NOMO-1 treated with DMSO at 0.1 percent for 48 hours (cell line): ENCODE results near the gene ZDHHC8.
A peak's percentile ranks its signal among the peaks of the same experiment; 100 is the strongest.

ENCODE experiments used
- DNase-seq: peaks from one replicate; lab custom pipeline; 2025; ENCODE audit not compliant: unreplicated experiment; lab: John Stamatoyannopoulos, UW

ZDHHC8 gene

GRCh38 chr22:20113551-20114310 lies 17.9 kb upstream of the ZDHHC8 start:
- DNase-seq = no peak

DNA sequence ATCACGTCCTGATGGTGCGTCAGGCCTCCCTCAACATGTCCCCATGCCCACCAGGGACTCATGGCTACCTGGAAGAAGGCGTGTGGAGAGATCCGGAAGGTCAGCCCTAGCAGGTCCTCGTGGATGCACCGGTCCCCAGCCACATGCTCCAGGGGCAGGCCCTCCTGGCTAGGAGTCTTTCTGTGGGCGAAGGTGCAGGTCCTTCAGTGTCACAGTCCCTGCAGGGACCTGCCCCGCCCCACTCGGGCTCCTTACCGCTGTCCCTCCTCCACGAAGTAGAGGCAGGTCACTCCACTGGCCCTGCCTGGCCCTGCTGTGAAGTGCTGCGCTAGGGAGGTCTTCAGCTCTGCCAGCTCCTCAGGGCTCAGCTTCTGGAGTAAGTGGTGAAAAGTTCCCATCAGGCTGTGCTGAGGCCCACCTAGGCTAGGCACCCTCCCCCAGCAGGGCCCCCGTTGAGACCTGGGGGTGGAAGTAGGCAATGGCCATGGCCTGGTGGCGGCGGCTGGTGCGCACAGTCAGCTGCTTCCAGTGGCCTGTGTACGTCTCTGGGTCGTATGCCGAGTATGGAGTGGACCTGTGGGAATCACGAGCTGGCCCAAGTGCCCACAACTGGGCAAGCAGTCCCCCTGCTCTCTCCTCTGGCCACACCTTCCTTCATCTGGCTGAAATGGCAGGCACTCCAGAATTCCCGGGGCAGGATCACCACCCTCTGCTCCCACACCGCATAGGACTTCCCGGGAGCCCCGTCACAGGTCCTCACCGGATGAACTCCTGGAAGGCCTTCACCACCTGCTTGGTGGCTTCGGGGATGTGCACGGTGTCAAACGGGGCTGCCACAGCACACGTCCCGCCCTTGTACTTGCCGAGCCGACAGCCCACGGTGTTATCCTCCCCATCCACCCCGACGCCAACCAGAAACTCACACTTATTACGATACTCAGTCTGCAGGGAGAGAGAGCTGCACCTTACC lies 16.8 kb upstream of the ZDHHC8 start:
- no peak for DNase-seq

GRCh38 chr22:20115691-20116375 lies 15.8 kb upstream of the ZDHHC8 start, which contains the start of gene RANBP1:
RANBP1 (plus strand) TSS chr22:20116104; CDS start chr22:20116185, 81 bp downstream.
- DNase-seq = no peak

DNA sequence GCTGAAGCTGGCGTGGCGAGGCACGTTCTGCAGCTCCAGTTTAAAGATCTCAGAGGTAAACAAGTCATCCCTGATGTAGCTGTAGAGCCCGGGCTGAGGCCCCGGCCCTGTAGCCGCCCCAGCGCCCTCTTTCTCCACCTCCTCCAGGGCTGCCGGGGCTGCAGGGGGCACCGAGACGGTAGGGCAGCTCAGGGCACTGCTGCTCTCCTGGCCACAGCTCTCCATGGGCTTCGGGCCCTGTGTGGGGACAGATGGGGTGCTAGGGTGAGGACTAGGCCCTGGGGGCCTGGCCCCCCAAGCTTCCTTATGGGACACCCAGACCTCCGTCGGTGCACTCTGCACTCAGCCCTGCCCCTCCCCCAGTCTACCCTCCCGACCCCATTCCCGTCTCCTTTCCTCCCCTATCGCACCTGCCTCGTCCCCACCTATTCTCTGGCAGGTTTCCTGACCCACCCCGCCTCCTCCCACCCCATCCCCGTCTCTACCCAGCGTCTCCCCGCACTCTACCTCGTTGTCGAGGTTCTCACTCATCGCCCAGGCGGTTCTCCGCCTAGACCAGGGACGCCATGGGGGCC lies 15.1 kb upstream of the ZDHHC8 start:
- no peak for DNase-seq

- DNase-seq = peak; percentile 95
These were observed 14.5 kb upstream of the ZDHHC8 start, which contains the start of gene TRMT2A for GRCh38 chr22:20116951-20117632. TRMT2A (minus strand) TSS chr22:20117226; CDS start chr22:20116906, 320 bp downstream.

- no peak for DNase-seq
These were observed 13.8 kb upstream of the ZDHHC8 start for GRCh38 chr22:20117633-20118299.

DNA sequence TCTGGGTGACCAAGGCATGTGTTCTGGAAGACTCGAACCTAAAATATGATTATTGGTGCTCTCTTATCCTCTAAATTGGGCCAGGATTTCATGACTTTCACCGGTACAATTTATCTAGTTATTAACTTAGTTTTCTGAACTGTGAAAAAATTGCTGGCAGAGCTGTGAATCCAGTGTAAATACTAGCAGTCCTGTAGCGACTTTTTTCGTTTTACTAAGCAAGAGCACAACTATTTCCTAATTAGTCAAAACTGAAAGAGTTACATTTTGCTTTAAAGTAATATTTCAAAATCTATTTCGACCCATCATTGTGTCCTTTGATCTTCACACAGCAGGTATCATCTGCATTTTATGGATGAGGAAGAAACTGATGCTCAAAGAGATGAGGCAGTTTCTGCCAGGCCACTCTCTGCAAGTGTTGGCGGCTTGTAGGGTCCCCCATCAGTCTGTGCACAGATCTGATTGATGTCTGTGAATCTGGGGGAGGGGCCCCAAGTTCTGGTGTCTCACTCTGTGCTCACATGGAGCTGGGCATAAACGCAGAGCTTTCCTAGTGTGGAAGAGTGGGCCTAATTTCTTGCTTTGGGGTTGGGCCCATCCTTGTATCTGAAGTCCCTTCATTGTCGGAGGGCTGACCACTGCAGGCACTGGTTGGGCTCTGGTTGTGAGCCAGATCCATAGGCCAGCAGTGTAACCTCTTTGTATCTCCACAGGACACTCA lies 13.1 kb upstream of the ZDHHC8 start:
- DNase-seq = no peak

DNA sequence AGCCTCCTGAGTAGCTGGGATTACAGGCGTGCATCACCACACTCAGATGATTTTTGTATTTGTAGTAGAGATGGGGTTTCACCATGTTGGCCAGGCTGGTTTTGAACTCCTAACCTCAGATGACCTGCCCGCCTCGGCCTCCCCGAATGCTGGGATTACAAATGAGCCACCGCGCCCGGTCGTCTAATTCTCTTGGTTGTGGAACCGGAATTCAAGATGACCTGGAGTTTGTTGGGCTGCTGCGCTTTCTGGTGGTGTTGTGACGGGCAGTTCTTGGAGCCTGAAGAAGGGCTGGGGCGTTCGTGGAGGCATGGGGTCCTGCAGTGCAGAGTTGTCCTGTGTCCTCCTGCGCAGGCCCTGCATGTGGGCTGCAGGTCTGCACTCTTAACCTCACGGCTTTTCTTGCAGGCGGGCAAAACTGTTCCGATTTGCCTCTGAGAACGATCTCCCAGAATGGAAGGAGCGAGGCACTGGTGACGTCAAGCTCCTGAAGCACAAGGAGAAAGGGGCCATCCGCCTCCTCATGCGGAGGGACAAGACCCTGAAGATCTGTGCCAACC lies 9.7 kb upstream of the ZDHHC8 start:
- DNase-seq = no peak

DNA sequence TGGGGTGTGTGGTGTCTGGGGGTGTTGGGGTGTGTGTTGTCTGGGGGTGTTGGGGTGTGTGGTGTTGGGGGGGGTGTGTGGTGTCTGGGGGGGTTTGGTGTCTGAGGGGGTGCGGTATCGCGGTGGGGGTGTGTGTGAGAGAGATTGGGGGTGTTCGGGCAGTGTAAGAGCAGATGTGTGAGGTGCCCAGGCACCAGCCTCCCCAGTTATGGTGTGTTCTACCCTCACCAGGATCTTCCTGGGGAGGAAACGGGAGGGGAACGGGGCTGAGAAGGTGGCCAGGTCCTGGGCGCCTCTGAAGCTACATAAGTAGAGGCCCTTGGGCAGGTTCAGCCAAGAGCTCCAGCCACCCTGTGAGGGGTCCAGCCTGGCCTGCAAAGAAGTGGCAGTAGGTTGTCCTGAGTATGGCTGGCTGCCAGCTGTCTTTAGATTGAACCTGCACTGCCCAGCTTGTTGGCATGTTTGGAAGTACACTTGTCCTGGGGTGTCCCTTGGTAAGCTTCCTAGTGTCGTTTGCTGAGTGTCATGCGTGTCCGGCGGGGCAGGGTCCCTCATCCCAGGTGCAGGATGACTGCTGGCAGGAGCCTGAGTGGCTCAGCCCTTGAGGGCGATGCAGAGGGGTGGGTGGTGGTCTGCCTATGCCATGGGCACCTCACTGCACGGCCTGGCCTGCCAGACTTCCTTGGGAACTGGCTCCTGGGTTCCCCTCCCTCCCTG lies 8.1 kb upstream of the ZDHHC8 start:
- DNase-seq = no peak

GRCh38 chr22:20124083-20124787 lies 7.4 kb upstream of the ZDHHC8 start:
- DNase-seq = no peak

- DNase-seq = no peak
These were observed 6.1 kb upstream of the ZDHHC8 start for GRCh38 chr22:20125201-20126174.

DNA sequence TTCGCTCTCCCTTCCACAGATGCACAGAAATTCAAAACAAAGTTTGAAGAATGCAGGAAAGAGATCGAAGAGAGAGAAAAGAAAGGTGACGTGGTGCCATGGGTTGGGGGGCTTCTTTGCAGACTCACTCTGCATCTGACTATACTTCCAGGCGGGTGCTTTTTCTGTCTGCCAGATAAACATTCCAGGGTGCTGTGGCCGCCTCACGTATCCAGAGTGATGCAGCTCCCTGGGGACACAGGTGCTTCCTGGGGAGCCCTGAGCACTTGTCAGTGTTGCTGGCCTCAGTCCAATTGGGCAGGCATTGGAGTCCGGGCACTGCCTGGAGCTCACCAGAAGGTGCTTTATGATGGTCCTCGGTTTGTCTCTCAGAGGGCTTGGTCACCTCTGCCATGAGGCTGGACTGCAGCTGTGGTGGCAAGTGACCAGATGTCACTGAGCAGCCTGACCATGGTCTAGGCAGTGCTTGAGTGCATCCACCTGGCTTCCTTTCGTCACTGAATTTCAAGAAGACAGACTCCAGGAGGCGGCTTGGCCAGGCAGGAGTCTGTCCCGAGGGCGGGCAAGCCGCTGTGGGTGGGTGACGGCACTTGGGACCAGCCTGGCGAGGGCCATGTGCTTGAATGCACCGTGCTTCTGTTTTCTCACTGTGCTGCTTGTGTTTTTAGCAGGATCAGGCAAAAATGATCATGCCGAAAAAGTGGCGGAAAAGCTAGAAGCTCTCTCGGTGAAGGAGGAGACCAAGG lies 5.1 kb upstream of the ZDHHC8 start:
- DNase-seq = no peak

GRCh38 chr22:20127318-20127868 lies 4.2 kb upstream of the ZDHHC8 start:
- no peak for DNase-seq

DNA sequence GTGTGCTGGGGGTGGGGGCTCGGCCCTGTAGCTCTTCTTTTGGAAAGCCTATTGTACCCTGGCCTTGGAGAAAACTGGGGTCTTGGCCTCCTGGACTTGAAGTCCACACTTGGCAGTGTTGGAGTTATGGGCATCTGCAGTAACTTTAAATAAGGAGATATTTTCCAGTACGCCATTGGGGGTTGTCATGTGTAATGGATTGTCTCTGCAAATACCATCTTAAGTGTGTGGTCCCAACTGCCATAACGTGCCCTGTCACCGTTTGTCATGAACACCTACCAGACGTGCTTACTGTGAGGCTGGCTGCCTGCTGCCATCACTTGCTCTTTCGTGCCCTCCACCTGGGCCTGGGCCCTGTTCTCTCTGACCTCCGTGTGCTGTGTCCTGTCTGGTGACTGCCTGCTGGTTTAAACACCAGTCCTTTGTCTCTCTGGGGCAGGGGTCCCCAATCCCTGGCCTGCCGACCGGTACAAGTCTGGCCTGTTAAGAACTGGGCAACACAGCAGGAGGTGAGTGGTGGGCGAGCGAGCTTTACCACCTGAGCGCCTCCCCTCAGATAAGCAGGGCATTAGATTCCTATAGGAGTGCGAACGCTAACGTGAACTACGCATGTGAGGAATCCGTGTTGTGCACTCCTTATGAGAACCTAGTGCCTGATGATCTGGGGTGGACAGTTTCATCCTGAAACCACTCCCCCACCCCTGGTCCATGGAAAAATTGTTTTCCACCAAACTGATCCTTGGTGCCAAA lies 3.6 kb upstream of the ZDHHC8 start:
- DNase-seq = no peak

- DNase-seq = no peak
These were observed 3.0 kb upstream of the ZDHHC8 start for GRCh38 chr22:20128619-20128901.
